HEK293 (cell line): ENCODE data around the gene WBP11.

ENCODE experiments used
- ZNF792 ChIP-seq: fragments of 450-650 bp; formaldehyde crosslinking; IDR thresholded peaks from 2 replicates; pipeline ENCODE4 v1.5.1; 2016; ENCODE audit warnings: missing biosample characterization, missing genetic modification characterization
- TF ChIP-seq, protein P1 (sequence below): fragments of 450-650 bp; formaldehyde crosslinking; IDR thresholded peaks from 2 replicates; pipeline ENCODE4 v1.5.1; 2016; ENCODE audit warnings: missing biosample characterization, missing genetic modification characterization

DNA sequence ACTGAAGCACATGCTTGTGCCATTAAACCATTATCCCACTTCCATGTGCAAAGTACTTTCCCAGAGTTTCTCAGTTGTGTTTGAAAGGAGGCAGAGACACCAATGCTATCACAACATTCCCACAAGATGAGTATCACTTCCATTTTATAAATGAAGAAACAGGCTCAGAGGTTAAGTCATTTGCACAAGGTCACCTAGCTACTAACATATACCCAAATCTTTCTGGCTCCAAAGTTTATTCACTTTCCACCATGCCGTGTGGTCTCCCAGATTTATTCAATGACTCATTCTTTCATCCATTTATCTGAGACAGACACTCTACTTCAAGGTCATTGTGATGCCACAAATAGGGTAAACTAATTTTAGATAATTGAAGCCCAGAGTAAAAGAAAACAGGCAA, 30.7 kb upstream of the WBP11 start:
- TF ChIP-seq, protein P1, sequence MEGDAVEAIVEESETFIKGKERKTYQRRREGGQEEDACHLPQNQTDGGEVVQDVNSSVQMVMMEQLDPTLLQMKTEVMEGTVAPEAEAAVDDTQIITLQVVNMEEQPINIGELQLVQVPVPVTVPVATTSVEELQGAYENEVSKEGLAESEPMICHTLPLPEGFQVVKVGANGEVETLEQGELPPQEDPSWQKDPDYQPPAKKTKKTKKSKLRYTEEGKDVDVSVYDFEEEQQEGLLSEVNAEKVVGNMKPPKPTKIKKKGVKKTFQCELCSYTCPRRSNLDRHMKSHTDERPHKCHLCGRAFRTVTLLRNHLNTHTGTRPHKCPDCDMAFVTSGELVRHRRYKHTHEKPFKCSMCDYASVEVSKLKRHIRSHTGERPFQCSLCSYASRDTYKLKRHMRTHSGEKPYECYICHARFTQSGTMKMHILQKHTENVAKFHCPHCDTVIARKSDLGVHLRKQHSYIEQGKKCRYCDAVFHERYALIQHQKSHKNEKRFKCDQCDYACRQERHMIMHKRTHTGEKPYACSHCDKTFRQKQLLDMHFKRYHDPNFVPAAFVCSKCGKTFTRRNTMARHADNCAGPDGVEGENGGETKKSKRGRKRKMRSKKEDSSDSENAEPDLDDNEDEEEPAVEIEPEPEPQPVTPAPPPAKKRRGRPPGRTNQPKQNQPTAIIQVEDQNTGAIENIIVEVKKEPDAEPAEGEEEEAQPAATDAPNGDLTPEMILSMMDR (tag by site-specific recombination), result no peak
- no peak for TF ChIP-seq ZNF792
